GM23338 (cell line): ENCODE results near the gene KCNH8. TPM values are rescaled to one million over a fixed set of nuclear protein-coding genes. Genes with fewer than 3 reads are reported as not detected.

Experiments
- ATAC-seq: fragments of 200-7000 bp; cut with Tn5 transposase; 3 replicates; pipeline ENCODE4 v1.9.1; 2020
- DNase-seq: peaks from one replicate; pipeline ENCODE4 v3.0.0-alpha.2; 2015; ENCODE audit warnings: low spot score
- H2AFZ ChIP-seq: fragments of 200-600 bp; sonication (generic); 2 replicates; pipeline ENCODE4 v1.8.0; 2016; ENCODE audit warnings: antibody characterized with exemption, mild to moderate bottlenecking, moderate library complexity
- H3F3A ChIP-seq: fragments of 200-600 bp; sonication (generic); replicated peaks from 2 replicates; pipeline ENCODE4 v1.8.0; 2017; ENCODE audit warnings: antibody characterized with exemption, mixed run types, low read depth
- H3K27ac ChIP-seq: fragments of 200-600 bp; sonication (generic); 2 replicates; pipeline ENCODE4 v1.6.1; 2016; ENCODE audit warnings: low read depth
- H3K27me3 ChIP-seq: fragments of 200-600 bp; sonication (generic); 2 replicates; pipeline ENCODE4 v1.8.0; 2016; ENCODE audit warnings: mild to moderate bottlenecking, mixed run types, moderate library complexity; ENCODE audit not compliant: insufficient read depth
- H3K36me3 ChIP-seq: fragments of 200-600 bp; sonication (generic); 2 replicates; pipeline ENCODE4 v1.8.0; 2016; ENCODE audit warnings: mild to moderate bottlenecking; ENCODE audit not compliant: insufficient read depth
- H3K4me1 ChIP-seq: fragments of 200-600 bp; sonication (generic); 2 replicates; pipeline ENCODE4 v1.8.0; 2016; ENCODE audit warnings: mild to moderate bottlenecking, moderate library complexity; ENCODE audit not compliant: insufficient read depth
- H3K4me2 ChIP-seq: fragments of 200-600 bp; sonication (generic); 2 replicates; pipeline ENCODE4 v1.7.1; 2017; ENCODE audit warnings: mixed run types
- H3K4me3 ChIP-seq: fragments of 200-600 bp; sonication (generic); 2 replicates; pipeline ENCODE4 v1.6.1; 2016; ENCODE audit warnings: mixed run types
- H3K79me2 ChIP-seq: fragments of 200-600 bp; sonication (generic); replicated peaks from 2 replicates; pipeline ENCODE4 v1.8.0; 2017; ENCODE audit warnings: mild to moderate bottlenecking; ENCODE audit not compliant: insufficient read depth
- H3K9me2 ChIP-seq: fragments of 200-600 bp; sonication (generic); 2 replicates; pipeline ENCODE4 v1.8.0; 2017; ENCODE audit not compliant: insufficient read depth
- H4K20me1 ChIP-seq: fragments of 200-600 bp; sonication (generic); replicated peaks from 2 replicates; pipeline ENCODE4 v1.8.0; 2017; ENCODE audit warnings: mild to moderate bottlenecking; ENCODE audit not compliant: insufficient read depth
- H3K27ac Mint-ChIP-seq: 2 replicates; pipeline ENCODE4 v1.8.0; 2020; ENCODE audit warnings: inconsistent platforms, mild to moderate bottlenecking, moderate library complexity, mixed read lengths
- H3K27me3 Mint-ChIP-seq: 3 replicates; pipeline ENCODE4 v1.8.0; 2022; ENCODE audit warnings: low read depth, mild to moderate bottlenecking, moderate library complexity, mixed read lengths, inconsistent platforms; ENCODE audit not compliant: insufficient read depth, poor library complexity
- H3K36me3 Mint-ChIP-seq: 3 replicates; pipeline ENCODE4 v1.8.0; 2021; ENCODE audit warnings: low read depth, mild to moderate bottlenecking, inconsistent platforms, moderate library complexity, mixed read lengths
- H3K4me1 Mint-ChIP-seq: 3 replicates; pipeline ENCODE4 v1.8.0; 2020; ENCODE audit warnings: mild to moderate bottlenecking, inconsistent platforms, mixed read lengths
- H3K4me3 Mint-ChIP-seq: 3 replicates; pipeline ENCODE4 v1.8.0; 2021; ENCODE audit warnings: moderate library complexity, mild to moderate bottlenecking, inconsistent platforms, mixed read lengths
- H3K9me3 Mint-ChIP-seq: 3 replicates; pipeline ENCODE4 v1.8.0; 2020; ENCODE audit warnings: moderate library complexity, mild to moderate bottlenecking, inconsistent platforms, mixed read lengths
- CREB1 ChIP-seq: fragments of 250-450 bp; sonication (Bioruptor Pico); IDR thresholded peaks from 2 replicates; pipeline ENCODE4 v1.5.0; 2020; ENCODE audit warnings: low read depth, mild to moderate bottlenecking, moderate library complexity
- EZH2phosphoT487 ChIP-seq: fragments of 200-600 bp; sonication (generic); IDR thresholded peaks from one replicate; pipeline ENCODE4 v1.8.1; 2018; ENCODE audit warnings: antibody characterized with exemption; ENCODE audit not compliant: unreplicated experiment
- JUNB ChIP-seq: IDR thresholded peaks from one replicate; pipeline ENCODE4 v1.6.1; 2016; ENCODE audit warnings: antibody characterized with exemption; ENCODE audit not compliant: unreplicated experiment
- NANOG ChIP-seq: IDR thresholded peaks from 2 replicates; pipeline ENCODE4 v1.6.1; 2016; ENCODE audit warnings: antibody characterized with exemption, borderline replicate concordance
- POLR2AphosphoS5 ChIP-seq: IDR thresholded peaks from 2 replicates; pipeline ENCODE4 v1.6.1; 2016; ENCODE audit warnings: antibody characterized with exemption, low read depth
- STAT1 ChIP-seq: IDR thresholded peaks from one replicate; pipeline ENCODE4 v1.6.1; 2016; ENCODE audit warnings: antibody characterized with exemption; ENCODE audit not compliant: unreplicated experiment
- ZNF114 ChIP-seq: fragments of 250-450 bp; sonication (Bioruptor Pico); IDR thresholded peaks from 2 replicates; pipeline ENCODE4 v1.5.0; 2020; ENCODE audit warnings: mild to moderate bottlenecking, moderate library complexity
- ZNF331 ChIP-seq: fragments of 250-450 bp; sonication (Bioruptor Pico); IDR thresholded peaks from 2 replicates; pipeline ENCODE4 v1.5.0; 2020; ENCODE audit warnings: low read depth, mild to moderate bottlenecking, moderate library complexity
- polyA plus RNA-seq: library from polyadenylated mRNA; unstranded; fragments of >200 nt; fragmentation: Nextera tagmentation; extraction: Ambion mirVana; gene quantifications from 2 replicates; pipeline ENCODE4 v1.2.1, GENCODE V29; 2016
- total RNA-seq: library from RNA; depleted of rRNA; stranded (reverse); fragments of >200 nt; shearing (Covaris generic); gene quantifications from 2 replicates; pipeline ENCODE4 v1.2.3, GENCODE V29; 2014
- TF ChIP-seq, protein P1 (sequence below), 2 experiments: fragments of 200-600 bp in 1 of 2; sonication (generic) in 1 of 2; conservative IDR thresholded peaks; 2 replicates each; pipeline versions ENCODE4 v1.5.1 to v1.6.1; 2016 to 2017; ENCODE audit warnings: antibody characterized with exemption in 2 of 2, low read depth in 2 of 2, mild to moderate bottlenecking in 2 of 2, moderate library complexity in 1 of 2
- TF ChIP-seq, protein P2 (sequence below): IDR thresholded peaks from 2 replicates; pipeline ENCODE4 v1.6.1; 2016; ENCODE audit warnings: antibody characterized with exemption

The KCNH8 gene
- total and polyA plus RNA-seq, 2 experiments from 2014 or later = 1.3 to 3.4 TPM

DNA sequence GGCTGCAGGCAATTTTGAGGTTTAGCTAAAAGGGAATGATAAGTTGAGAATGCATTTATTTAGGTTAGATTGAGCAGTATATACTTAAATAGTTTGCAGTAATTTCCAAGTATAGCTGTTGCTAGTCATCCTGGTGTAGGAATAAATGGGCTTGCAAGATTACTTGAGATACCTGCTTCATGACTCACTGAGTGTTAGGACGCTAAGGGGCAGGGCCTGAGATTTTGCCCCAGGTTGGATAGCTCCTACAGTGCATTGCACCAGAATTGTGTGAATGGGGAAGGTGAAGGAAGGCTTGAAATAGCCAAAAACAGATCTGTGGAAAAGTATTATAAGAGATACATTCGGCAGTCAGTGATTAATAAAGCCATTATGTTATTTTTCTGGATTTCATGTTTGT is 72.8 kb downstream of the KCNH8 start:
- no peaks in the 10 kb centered on the region for H3K9me2 ChIP-seq
- H3K79me2 ChIP-seq = no peaks in the 10 kb centered on the region
- DNase-seq = no peak
- ATAC-seq = peak; percentile 61
- TF ChIP-seq, protein P1, sequence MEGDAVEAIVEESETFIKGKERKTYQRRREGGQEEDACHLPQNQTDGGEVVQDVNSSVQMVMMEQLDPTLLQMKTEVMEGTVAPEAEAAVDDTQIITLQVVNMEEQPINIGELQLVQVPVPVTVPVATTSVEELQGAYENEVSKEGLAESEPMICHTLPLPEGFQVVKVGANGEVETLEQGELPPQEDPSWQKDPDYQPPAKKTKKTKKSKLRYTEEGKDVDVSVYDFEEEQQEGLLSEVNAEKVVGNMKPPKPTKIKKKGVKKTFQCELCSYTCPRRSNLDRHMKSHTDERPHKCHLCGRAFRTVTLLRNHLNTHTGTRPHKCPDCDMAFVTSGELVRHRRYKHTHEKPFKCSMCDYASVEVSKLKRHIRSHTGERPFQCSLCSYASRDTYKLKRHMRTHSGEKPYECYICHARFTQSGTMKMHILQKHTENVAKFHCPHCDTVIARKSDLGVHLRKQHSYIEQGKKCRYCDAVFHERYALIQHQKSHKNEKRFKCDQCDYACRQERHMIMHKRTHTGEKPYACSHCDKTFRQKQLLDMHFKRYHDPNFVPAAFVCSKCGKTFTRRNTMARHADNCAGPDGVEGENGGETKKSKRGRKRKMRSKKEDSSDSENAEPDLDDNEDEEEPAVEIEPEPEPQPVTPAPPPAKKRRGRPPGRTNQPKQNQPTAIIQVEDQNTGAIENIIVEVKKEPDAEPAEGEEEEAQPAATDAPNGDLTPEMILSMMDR (conservative IDR thresholded peaks at IDR 0.05; ENCODE audit: low read depth in 2 of 2) = no peak
- TF ChIP-seq EZH2phosphoT487 (no peak), POLR2AphosphoS5 (no peak), JUNB (no peak), ZNF114 (CRISPR knock-in tag) (no peak), ZNF331 (CRISPR knock-in tag) (no peak), CREB1 (CRISPR knock-in tag) (no peak), NANOG (no peak), STAT1 (no peak)
- TF ChIP-seq, protein P2, sequence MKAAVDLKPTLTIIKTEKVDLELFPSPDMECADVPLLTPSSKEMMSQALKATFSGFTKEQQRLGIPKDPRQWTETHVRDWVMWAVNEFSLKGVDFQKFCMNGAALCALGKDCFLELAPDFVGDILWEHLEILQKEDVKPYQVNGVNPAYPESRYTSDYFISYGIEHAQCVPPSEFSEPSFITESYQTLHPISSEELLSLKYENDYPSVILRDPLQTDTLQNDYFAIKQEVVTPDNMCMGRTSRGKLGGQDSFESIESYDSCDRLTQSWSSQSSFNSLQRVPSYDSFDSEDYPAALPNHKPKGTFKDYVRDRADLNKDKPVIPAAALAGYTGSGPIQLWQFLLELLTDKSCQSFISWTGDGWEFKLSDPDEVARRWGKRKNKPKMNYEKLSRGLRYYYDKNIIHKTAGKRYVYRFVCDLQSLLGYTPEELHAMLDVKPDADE = no peak
- no peak overlapping the region for H2AFZ ChIP-seq
- Mint-ChIP-seq H3K36me3 (no peaks in the 10 kb centered on the region), H3K4me3 (no peak overlapping the region), H3K4me1 (peaks cover 13% of the 10 kb centered on the region), H3K27ac (no peak overlapping the region; the same call in 1 of the 2 replicates), H3K27me3 (peaks cover 1% of the 10 kb centered on the region), H3K9me3 (no peaks in the 10 kb centered on the region)
- H3K27ac ChIP-seq = no peak overlapping the region
- peaks cover 5% of the 10 kb centered on the region for H3K4me1 ChIP-seq
- no peaks in the 10 kb centered on the region for H3K36me3 ChIP-seq
- H3F3A ChIP-seq = no peaks in the 10 kb centered on the region
- H4K20me1 ChIP-seq = no peaks in the 10 kb centered on the region
- H3K4me2 ChIP-seq = no peak overlapping the region
- H3K27me3 ChIP-seq = no peaks in the 10 kb centered on the region
- H3K4me3 ChIP-seq = no peak overlapping the region

GRCh38 chr3:19226479-19226878 is 78.2 kb downstream of the KCNH8 start:
- H2AFZ ChIP-seq = no peak overlapping the region
- H3K27ac Mint-ChIP-seq = 0 out of 2 replicates have a peak overlapping the region, but pooled peaks have one; percentile 9
- H4K20me1 ChIP-seq = no peaks in the 10 kb centered on the region
- H3K27ac ChIP-seq = no peak overlapping the region
- H3K27me3 ChIP-seq = no peaks in the 10 kb centered on the region
- no peaks in the 10 kb centered on the region for H3K27me3 Mint-ChIP-seq
- ATAC-seq (peak; percentile 51), DNase-seq (peak; percentile 16)
- H3K36me3 Mint-ChIP-seq = no peaks in the 10 kb centered on the region
- no peaks in the 10 kb centered on the region for H3K36me3 ChIP-seq
- peaks cover 5% of the 10 kb centered on the region; the same call in 1 of the 2 replicates for H3K9me2 ChIP-seq
- no peak for TF ChIP-seq EZH2phosphoT487
- TF ChIP-seq, protein P1 (conservative IDR thresholded peaks at IDR 0.05; ENCODE audit: low read depth in 2 of 2) = no peak
- TF ChIP-seq POLR2AphosphoS5 = no peak
- no peak for TF ChIP-seq ZNF331 (CRISPR knock-in tag)
- TF ChIP-seq STAT1 = no peak
- no peaks in the 10 kb centered on the region for H3F3A ChIP-seq
- peaks cover 9% of the 10 kb centered on the region for H3K4me1 ChIP-seq
- H3K4me1 Mint-ChIP-seq = peaks cover 11% of the 10 kb centered on the region
- no peaks in the 10 kb centered on the region for H3K9me3 Mint-ChIP-seq
- H3K79me2 ChIP-seq = 0 out of 2 replicates have a peak, but pooled peaks cover 4% of the 10 kb centered on the region
- no peak overlapping the region for H3K4me3 Mint-ChIP-seq
- no peak overlapping the region for H3K4me3 ChIP-seq
- H3K4me2 ChIP-seq = no peak overlapping the region
